GM12878 (cell line): ENCODE results near the gene TNFAIP1. TPM values are rescaled to one million over a fixed set of nuclear protein-coding genes. Genes with fewer than 3 reads are reported as not detected.

Source experiments
- ATAC-seq: fragments of 200-7000 bp; cut with Tn5 transposase; 3 replicates; pipeline ENCODE4 v1.9.1; 2020; ENCODE audit warnings: mild to moderate bottlenecking, moderate library complexity
- BruUV-seq: library from RNA; stranded (reverse); fragments of 400-500 nt; replicated peaks from 2 replicates; lab custom pipeline; 2021; lab: Mats Ljungman, UMichigan
- CTCF ChIA-PET: fragments of 300-600 bp; sonication (Branson Sonifier 250); formaldehyde crosslinking; extraction: SDS; loops from one replicate; lab custom pipeline; 2021; ENCODE audit warnings: inconsistent platforms; lab: Yijun Ruan, JAX
- POLR2A ChIA-PET: fragments of 350-600 bp; formaldehyde crosslinking; extraction: SDS; loops from one replicate; lab custom pipeline; 2021; ENCODE audit warnings: inconsistent platforms; lab: Charles Lee
- RAD21 ChIA-PET: fragments of 300-600 bp; sonication (Branson Sonifier 250); formaldehyde crosslinking; loops from one replicate; lab custom pipeline; 2023; ENCODE audit warnings: antibody characterized with exemption; ENCODE audit not compliant: unreplicated experiment; lab: Charles Lee
- SMC1A ChIA-PET: fragments of 300-600 bp; sonication (Branson Sonifier 250); formaldehyde crosslinking; loops from one replicate; lab custom pipeline; 2023; ENCODE audit not compliant: unreplicated experiment, uncharacterized antibody; lab: Charles Lee
- DNase-seq: peaks from one replicate; pipeline ENCODE4 v3.0.0-alpha.2; 2011; ENCODE audit warnings: low read depth, low spot score
- FAIRE-seq: peaks from 3 replicates; lab custom pipeline; 2011; peaks lifted over from hg19 to GRCh38; lab: Jason Lieb, UNC
- H2AFZ ChIP-seq: 2 replicates; pipeline ENCODE4 v1.6.0; 2011; ENCODE audit warnings: low read depth, low read length, control low read depth; ENCODE audit not compliant: control insufficient read depth
- H3K27ac ChIP-seq: 2 replicates; pipeline ENCODE4 v1.5.1; 2011; ENCODE audit warnings: control low read depth; ENCODE audit not compliant: control insufficient read depth, insufficient read depth
- H3K27me3 ChIP-seq, 2 experiments: replicated peaks in 1 of 2; 2 replicates each; pipeline versions ENCODE4 v1.6.0 to v1.6.1; 2011; ENCODE audit warnings: low read length in 1 of 2; ENCODE audit not compliant: control insufficient read depth in 2 of 2, insufficient read depth in 2 of 2
- H3K36me3 ChIP-seq, 2 experiments: 2 replicates each; pipeline ENCODE4 v1.5.1; 2011; ENCODE audit warnings: low read length in 1 of 2; ENCODE audit not compliant: control insufficient read depth in 2 of 2, insufficient read depth in 2 of 2
- H3K4me1 ChIP-seq: 2 replicates; pipeline ENCODE4 v1.6.1; 2011; ENCODE audit warnings: mild to moderate bottlenecking, low read length, moderate library complexity, mixed read lengths; ENCODE audit not compliant: control insufficient read depth, insufficient read depth
- H3K4me2 ChIP-seq: 2 replicates; pipeline ENCODE4 v1.6.0; 2011; ENCODE audit warnings: control low read depth; ENCODE audit not compliant: control insufficient read depth, insufficient read depth
- H3K4me3 ChIP-seq: fragments of 200-600 bp; sonication (generic); 2 replicates; pipeline ENCODE4 v1.5.1; 2016
- H3K79me2 ChIP-seq: 2 replicates; pipeline ENCODE4 v1.6.0; 2011; ENCODE audit warnings: low read length; ENCODE audit not compliant: control insufficient read depth, insufficient read depth
- H3K9ac ChIP-seq: 2 replicates; pipeline ENCODE4 v1.8.0; 2011; ENCODE audit warnings: low read length, control low read depth, mixed read lengths; ENCODE audit not compliant: control insufficient read depth, insufficient read depth
- H3K9me3 ChIP-seq: replicated peaks from 3 replicates; pipeline ENCODE4 v1.5.1; 2011; ENCODE audit warnings: mild to moderate bottlenecking, low read length; ENCODE audit not compliant: control insufficient read depth, insufficient read depth
- H4K20me1 ChIP-seq: 2 replicates; pipeline ENCODE4 v1.6.0; 2011; ENCODE audit not compliant: control insufficient read depth, insufficient read depth
- BHLHE40 ChIP-seq, 2 experiments: fragments of 450-650 bp in 1 of 2; IDR thresholded peaks; 2 replicates each; pipeline ENCODE4 v1.6.1; 2011 to 2017; ENCODE audit warnings: low read depth in 2 of 2, borderline replicate concordance in 1 of 2, improper control_type of control experiment in 1 of 2, low read length in 1 of 2, mild to moderate bottlenecking in 1 of 2
- BMI1 ChIP-seq: fragments of 450-650 bp; IDR thresholded peaks from 2 replicates; pipeline ENCODE4 v1.6.1; 2016; ENCODE audit warnings: mild to moderate bottlenecking, moderate library complexity, borderline replicate concordance
- CEBPB ChIP-seq, 2 experiments: fragments of 150-350 bp in 1 of 2; IDR thresholded peaks; 2 replicates each; pipeline ENCODE4 v1.6.1; 2012 to 2014; ENCODE audit warnings: low read depth in 2 of 2, low read length in 2 of 2, borderline replicate concordance in 1 of 2, inconsistent platforms in 1 of 2
- EED ChIP-seq: sonication (generic); IDR thresholded peaks from 2 replicates; pipeline ENCODE4 v1.6.1; 2016; ENCODE audit warnings: antibody characterized with exemption, low read depth
- EGR1 ChIP-seq, 2 experiments: IDR thresholded peaks; 1 replicate in 1 of 2; 2 replicates in 1 of 2; pipeline ENCODE4 v1.6.1; 2011 to 2012; ENCODE audit warnings: low read depth in 2 of 2, low read length in 2 of 2, borderline replicate concordance in 1 of 2, mild to moderate bottlenecking in 1 of 2, moderate library complexity in 1 of 2
- IKZF2 ChIP-seq, 2 experiments: fragments of 450-650 bp; IDR thresholded peaks; 2 replicates each; pipeline ENCODE4 v1.6.1; 2017; ENCODE audit warnings: mild to moderate bottlenecking in 2 of 2, moderate library complexity in 2 of 2
- JUNB ChIP-seq: IDR thresholded peaks from 2 replicates; pipeline ENCODE4 v1.6.1; 2016; ENCODE audit warnings: antibody characterized with exemption, mild to moderate bottlenecking
- NFYB ChIP-seq: IDR thresholded peaks from 2 replicates; pipeline ENCODE4 v1.6.1; 2011; ENCODE audit warnings: low read depth, mild to moderate bottlenecking, low read length, improper control_type of control experiment, moderate library complexity; ENCODE audit not compliant: insufficient read depth
- RB1 ChIP-seq: fragments of 450-650 bp; formaldehyde crosslinking; IDR thresholded peaks from 2 replicates; pipeline ENCODE4 v1.6.1; 2017; ENCODE audit warnings: mild to moderate bottlenecking, borderline replicate concordance
- SIN3A ChIP-seq: IDR thresholded peaks from 2 replicates; pipeline ENCODE4 v1.6.1; 2012; ENCODE audit warnings: low read depth, low read length, improper control_type of control experiment
- SMAD1 ChIP-seq: fragments of 450-650 bp; IDR thresholded peaks from 2 replicates; pipeline ENCODE4 v1.6.1; 2018; ENCODE audit warnings: mild to moderate bottlenecking, low read depth; ENCODE audit not compliant: partially characterized antibody
- ZNF207 ChIP-seq: fragments of 450-650 bp; IDR thresholded peaks from 2 replicates; pipeline ENCODE4 v1.6.1; 2014; ENCODE audit warnings: antibody characterized with exemption, mild to moderate bottlenecking, borderline replicate concordance
- WGBS: methylation state at CpG from one replicate; pipeline ENCODE4 v1.1.6; 2016; ENCODE audit warnings: low lambda C conversion rate; ENCODE audit not compliant: insufficient replicate concordance, insufficient coverage; ENCODE audit errors: missing lambda C conversion rate; 5-methylcytosine and 5-hydroxymethylcytosine counted together
- in situ Hi-C: fragments of 300-500 bp; cut with MboI; formaldehyde crosslinking; loops from 9 replicates; pipeline ENCODE4 v1.14.3; 2018; ENCODE audit warnings: mixed read lengths
- intact Hi-C: fragments of 100-400 bp; cut with micrococcal nuclease; formaldehyde crosslinking; loops from one replicate; pipeline ENCODE4 v1.14.2; 2022; ENCODE audit not compliant: unreplicated experiment
- polyA plus RNA-seq, 11 experiments: library from polyadenylated mRNA; depleted of rRNA in 4 of 11; unstranded in 6 of 11; stranded (reverse) in 5 of 11; fragments of >200 nt; fragmentation: Nextera tagmentation in 4 of 11; fragmentation: Illumina TruSeq in 1 of 11; extraction: Ambion mirVana in 4 of 11; extraction: Trizol in 1 of 11; gene quantifications; 1 replicate in 1 of 11; 2 replicates in 10 of 11; pipeline versions ENCODE4 v1.2.1 to v1.2.3, GENCODE V29; 2011 to 2016; ENCODE audit warnings: inconsistent platforms in 2 of 11, missing spikeins in 2 of 11, low read depth in 1 of 11
- total RNA-seq, 4 experiments: library from RNA; depleted of rRNA in 3 of 4; stranded (reverse); fragments of >200 nt in 3 of 4; fragmentation: Illumina TruSeq in 1 of 4; extraction: Trizol in 1 of 4; gene quantifications; 2 replicates each; pipeline versions ENCODE4 v1.2.1 to v1.2.3, GENCODE V29; 2013 to 2021
- TF ChIP-seq, protein P1 (sequence below): fragments of 450-650 bp; IDR thresholded peaks from 2 replicates; pipeline ENCODE4 v1.6.1; 2017; ENCODE audit warnings: low read depth, mild to moderate bottlenecking, moderate library complexity
- TF ChIP-seq, protein P2 (sequence below): IDR thresholded peaks from 2 replicates; pipeline ENCODE4 v1.6.1; 2011; ENCODE audit warnings: mild to moderate bottlenecking, low read depth, low read length, moderate library complexity; ENCODE audit not compliant: insufficient replicate concordance
- TF ChIP-seq, protein P3 (sequence below): fragments of 150-350 bp; IDR thresholded peaks from 2 replicates; pipeline ENCODE4 v1.6.1; 2016; ENCODE audit warnings: low read depth, low read length
- TF ChIP-seq, protein P4 (sequence below): fragments of 450-650 bp; IDR thresholded peaks from 2 replicates; pipeline ENCODE4 v1.6.1; 2016; ENCODE audit warnings: mild to moderate bottlenecking

The TNFAIP1 gene
- total and polyA plus RNA-seq, 10 of the 15 experiments (the other 5 are each of a cell fraction or from before 2014, with no cell fraction given): 1.8 to 16.9 (median 11.7) TPM

DNA sequence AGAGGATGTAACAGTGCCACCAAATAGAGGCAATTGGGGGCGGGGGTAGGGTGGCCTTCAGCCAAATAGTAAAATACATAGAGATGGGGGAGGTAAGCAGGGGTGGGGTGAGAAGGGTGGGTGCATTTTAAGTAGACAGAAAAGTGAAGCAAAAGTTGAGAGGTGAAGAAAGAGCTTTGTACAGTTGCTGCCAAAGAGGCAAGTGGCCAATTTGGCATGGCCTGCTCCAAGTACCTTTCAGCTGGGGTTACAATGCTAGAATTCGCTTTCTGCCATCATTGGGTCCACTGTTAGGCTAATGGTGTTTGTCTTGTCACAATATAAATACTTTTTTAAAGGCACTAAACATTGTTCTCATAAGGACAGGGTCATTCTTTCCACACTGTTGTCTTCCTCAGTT is 21.7 kb upstream of the TNFAIP1 start:
- ChIA-PET RAD21 (no interaction called here), SMC1A (no interaction called here), CTCF (interaction anchor here (1.1 kb wide), 1 partner anchor 9 kb away, joined by 3 read pairs; no protein-coding TSS in a partner anchor), POLR2A (no interaction called here)
- Histone ChIP-seq H3K9ac (no peak overlapping the region), H3K4me3 (no peak overlapping the region), H4K20me1 (no peaks in the 10 kb centered on the region), H3K79me2 (no peaks in the 10 kb centered on the region), H2AFZ (no peak overlapping the region), H3K36me3 (no peaks in the 10 kb centered on the region; a peak in 1 of 4 replicates), H3K4me2 (no peak overlapping the region), H3K27me3 (no peaks in the 10 kb centered on the region), H3K9me3 (no peaks in the 10 kb centered on the region), H3K4me1 (no peaks in the 10 kb centered on the region; the same call in 1 of the 2 replicates), H3K27ac (no peak overlapping the region)
- WGBS: 48% methylated on average over 2 of the region's 2 CpGs
- intact Hi-C loops (loop anchor here (10.0 kb wide), 1 partner anchor 259 kb away; no protein-coding TSS in a partner anchor), in situ Hi-C loops (no loop called here)
- no peak for FAIRE-seq
- BruUV-seq: no TSS peak
- DNase-seq: no peak
- ATAC-seq: no peak
- TF ChIP-seq IKZF2 (IDR thresholded peaks at IDR 0.05) (no peak), RB1 (no peak), JUNB (no peak), BHLHE40 (IDR thresholded peaks at IDR 0.05; ENCODE audit: borderline replicate concordance in 1 of 2, low read depth in 2 of 2, low read length in 1 of 2) (no peak), EGR1 (IDR thresholded peaks at IDR 0.05; ENCODE audit: borderline replicate concordance in 1 of 2, low read depth in 2 of 2, low read length in 2 of 2) (no peak), ZNF207 (no peak), NFYB (no peak), BMI1 (no peak), SMAD1 (no peak), SIN3A (no peak), EED (no peak), CEBPB (IDR thresholded peaks at IDR 0.05; ENCODE audit: borderline replicate concordance in 1 of 2, low read depth in 2 of 2, low read length in 2 of 2) (no peak)
- TF ChIP-seq, protein P1, sequence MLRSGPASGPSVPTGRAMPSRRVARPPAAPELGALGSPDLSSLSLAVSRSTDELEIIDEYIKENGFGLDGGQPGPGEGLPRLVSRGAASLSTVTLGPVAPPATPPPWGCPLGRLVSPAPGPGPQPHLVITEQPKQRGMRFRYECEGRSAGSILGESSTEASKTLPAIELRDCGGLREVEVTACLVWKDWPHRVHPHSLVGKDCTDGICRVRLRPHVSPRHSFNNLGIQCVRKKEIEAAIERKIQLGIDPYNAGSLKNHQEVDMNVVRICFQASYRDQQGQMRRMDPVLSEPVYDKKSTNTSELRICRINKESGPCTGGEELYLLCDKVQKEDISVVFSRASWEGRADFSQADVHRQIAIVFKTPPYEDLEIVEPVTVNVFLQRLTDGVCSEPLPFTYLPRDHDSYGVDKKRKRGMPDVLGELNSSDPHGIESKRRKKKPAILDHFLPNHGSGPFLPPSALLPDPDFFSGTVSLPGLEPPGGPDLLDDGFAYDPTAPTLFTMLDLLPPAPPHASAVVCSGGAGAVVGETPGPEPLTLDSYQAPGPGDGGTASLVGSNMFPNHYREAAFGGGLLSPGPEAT: no peak
- TF ChIP-seq, protein P2, sequence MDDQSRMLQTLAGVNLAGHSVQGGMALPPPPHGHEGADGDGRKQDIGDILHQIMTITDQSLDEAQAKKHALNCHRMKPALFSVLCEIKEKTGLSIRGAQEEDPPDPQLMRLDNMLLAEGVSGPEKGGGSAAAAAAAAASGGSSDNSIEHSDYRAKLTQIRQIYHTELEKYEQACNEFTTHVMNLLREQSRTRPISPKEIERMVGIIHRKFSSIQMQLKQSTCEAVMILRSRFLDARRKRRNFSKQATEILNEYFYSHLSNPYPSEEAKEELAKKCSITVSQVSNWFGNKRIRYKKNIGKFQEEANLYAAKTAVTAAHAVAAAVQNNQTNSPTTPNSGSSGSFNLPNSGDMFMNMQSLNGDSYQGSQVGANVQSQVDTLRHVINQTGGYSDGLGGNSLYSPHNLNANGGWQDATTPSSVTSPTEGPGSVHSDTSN: no peak
- TF ChIP-seq, protein P3, sequence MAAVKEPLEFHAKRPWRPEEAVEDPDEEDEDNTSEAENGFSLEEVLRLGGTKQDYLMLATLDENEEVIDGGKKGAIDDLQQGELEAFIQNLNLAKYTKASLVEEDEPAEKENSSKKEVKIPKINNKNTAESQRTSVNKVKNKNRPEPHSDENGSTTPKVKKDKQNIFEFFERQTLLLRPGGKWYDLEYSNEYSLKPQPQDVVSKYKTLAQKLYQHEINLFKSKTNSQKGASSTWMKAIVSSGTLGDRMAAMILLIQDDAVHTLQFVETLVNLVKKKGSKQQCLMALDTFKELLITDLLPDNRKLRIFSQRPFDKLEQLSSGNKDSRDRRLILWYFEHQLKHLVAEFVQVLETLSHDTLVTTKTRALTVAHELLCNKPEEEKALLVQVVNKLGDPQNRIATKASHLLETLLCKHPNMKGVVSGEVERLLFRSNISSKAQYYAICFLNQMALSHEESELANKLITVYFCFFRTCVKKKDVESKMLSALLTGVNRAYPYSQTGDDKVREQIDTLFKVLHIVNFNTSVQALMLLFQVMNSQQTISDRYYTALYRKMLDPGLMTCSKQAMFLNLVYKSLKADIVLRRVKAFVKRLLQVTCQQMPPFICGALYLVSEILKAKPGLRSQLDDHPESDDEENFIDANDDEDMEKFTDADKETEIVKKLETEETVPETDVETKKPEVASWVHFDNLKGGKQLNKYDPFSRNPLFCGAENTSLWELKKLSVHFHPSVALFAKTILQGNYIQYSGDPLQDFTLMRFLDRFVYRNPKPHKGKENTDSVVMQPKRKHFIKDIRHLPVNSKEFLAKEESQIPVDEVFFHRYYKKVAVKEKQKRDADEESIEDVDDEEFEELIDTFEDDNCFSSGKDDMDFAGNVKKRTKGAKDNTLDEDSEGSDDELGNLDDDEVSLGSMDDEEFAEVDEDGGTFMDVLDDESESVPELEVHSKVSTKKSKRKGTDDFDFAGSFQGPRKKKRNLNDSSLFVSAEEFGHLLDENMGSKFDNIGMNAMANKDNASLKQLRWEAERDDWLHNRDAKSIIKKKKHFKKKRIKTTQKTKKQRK: no peak
- TF ChIP-seq, protein P4, sequence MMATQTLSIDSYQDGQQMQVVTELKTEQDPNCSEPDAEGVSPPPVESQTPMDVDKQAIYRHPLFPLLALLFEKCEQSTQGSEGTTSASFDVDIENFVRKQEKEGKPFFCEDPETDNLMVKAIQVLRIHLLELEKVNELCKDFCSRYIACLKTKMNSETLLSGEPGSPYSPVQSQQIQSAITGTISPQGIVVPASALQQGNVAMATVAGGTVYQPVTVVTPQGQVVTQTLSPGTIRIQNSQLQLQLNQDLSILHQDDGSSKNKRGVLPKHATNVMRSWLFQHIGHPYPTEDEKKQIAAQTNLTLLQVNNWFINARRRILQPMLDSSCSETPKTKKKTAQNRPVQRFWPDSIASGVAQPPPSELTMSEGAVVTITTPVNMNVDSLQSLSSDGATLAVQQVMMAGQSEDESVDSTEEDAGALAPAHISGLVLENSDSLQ: no peak
